NCI-H146 (cell line): ENCODE data around the gene CRIP3.

Experiments
- DNase-seq: peaks from one replicate; lab custom pipeline; 2025; lab: John Stamatoyannopoulos, UW

The CRIP3 gene

GRCh38 chr6:43273707-43274106 is 34.9 kb downstream of the CRIP3 start:
- DNase-seq, result no peak

DNA sequence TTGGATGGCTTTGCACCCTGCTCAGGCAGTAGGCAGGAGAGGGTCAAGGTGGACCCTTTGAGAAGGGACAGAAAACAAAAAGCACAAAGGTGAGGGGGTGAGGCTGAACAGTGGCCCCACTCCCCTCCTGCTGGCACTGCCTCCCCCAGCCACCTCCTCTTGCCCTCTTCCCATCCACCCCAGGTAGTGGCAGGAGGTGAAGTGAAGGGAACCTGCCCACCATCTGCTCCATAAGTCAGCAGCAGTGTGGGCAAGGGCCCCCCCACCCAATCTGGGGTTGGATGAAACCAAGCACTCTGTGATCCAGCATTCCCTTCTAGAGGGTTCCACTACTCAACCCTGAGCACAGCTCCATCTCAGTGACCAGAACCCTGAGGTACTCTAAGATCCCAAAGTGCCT is 36.7 kb downstream of the CRIP3 start:
- no peak for DNase-seq

DNA sequence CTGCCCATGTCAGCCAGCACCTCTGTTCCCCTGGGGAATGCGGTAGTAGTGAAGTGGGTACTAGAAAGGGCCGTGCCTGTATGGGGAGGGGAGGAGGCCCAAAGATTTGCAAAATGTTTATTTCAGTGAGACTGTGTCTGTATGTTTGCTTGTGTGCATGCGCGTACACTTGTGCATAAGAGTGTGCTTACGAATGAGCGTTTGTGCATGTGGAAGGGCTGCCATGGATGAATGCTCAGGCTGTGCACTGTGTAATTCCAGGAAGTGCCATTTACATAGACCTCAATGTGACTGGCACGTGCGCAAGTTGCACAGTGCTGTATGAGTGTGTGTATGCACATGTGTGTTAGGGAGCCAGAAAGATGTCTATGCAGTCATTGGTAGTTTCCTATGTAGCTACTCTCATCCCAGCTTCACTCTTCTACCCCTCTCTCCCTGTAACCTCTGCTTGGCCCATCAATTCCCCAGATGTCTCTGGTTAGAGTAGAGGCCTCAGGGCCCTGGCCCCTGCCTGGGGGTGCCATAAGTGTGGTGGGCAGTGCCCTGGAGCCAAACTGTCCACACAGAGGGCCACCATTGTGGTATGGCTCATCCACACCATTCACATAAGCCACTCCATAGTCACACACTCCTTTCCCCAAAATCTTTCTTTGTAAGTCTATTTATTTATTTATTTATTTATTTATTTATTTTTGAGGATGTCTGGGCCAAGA is 37.4 kb downstream of the CRIP3 start:
- no peak for DNase-seq

DNA sequence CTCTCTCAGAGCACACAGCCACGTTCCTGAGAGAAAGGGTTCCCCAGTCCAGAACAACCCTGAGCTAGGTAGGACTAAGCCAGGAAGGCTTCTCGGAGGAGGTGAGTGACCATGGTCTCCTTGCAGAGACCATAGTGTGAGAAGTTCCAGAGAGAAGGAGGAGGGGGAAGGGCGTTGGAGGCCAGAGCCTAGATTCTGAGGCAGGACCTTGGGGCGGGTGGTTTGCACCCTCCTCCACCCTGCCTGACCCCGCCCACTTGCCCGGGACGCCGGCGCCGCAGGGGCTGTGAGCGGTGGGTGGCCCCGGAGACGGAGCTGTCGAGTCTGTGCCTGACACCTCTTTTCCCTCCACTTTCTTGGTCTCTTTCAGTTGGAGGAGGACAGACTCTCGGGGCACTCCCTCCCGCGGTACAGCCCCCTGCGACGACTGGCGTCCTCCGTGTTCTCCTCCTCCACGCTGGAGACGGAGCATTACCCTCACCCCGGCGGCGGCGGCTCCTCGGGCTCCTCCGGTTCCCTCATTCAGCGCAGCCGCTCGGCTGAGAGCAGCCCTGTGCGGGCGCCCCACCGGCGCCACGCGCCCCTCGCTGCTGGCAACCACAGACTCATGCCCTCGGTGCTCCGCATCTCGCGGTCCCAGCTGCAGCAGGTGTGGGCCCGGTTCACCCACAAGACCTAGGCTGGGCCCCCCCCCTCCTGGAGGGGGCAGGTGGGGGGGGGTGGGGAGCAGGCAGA is 39.2 kb downstream of the CRIP3 start:
- DNase-seq, result no peak

- DNase-seq, result no peak
These were observed 39.8 kb downstream of the CRIP3 start for GRCh38 chr6:43268782-43269272.

- DNase-seq, result no peak
These were observed 40.3 kb downstream of the CRIP3 start for GRCh38 chr6:43268355-43268700.

DNA sequence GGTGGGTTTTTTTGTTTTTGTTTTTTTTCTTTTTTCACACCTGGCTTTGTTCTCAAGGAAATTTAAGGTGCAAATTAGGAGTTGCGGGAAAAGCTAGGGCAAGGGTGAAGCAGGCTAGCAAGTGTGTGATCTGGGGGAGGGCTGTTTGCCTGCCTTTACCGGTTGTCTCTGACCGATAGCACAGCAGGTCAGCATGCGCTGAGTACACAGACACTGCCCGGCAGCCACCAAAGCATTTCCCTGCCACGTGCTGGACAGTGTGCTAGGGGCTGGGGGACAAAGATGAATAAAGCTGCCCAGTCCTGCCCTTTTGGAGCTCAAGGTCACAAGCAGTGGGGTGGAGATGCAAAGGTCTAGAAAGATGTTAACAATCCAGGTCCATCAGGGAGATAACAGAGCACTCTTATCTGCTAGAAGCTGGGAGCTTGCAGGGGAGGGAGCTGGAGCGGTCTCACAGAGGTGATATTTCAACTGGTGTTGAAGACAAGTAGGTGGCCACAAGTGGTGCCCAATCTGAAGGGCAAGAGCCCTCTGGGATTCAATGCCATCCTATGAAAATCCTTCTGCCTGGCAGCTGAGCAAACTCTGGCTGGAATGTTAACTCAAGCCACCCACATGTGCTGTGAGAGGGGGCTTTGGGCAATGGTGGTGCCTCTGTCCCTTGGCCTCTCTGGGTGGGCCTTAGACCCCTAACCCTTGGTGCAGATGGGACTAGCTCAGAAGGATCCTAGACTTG is 40.8 kb downstream of the CRIP3 start:
- DNase-seq, result peak; percentile 79

DNA sequence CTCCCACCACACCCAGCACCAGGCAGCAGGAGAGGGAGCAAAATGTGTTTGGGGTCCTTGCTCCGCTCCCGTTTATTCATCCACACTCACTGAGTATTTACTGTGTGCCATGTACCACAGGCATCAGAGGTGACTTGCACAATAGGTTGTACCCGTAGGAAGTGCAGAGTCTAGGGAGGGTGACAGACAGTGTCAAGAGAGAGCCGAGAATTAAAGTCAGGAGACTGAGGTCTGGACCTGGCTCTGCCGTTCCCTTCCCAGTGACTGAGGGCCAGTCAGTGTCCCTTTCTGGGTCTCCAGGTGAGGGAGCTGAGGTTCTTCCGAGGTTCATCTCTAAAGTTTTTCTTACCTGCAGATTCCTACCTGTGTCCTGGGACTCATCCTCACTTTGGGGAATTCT is 43.1 kb downstream of the CRIP3 start:
- DNase-seq, result no peak

GRCh38 chr6:43264599-43265145 is 44.0 kb downstream of the CRIP3 start:
- DNase-seq, result no peak

DNA sequence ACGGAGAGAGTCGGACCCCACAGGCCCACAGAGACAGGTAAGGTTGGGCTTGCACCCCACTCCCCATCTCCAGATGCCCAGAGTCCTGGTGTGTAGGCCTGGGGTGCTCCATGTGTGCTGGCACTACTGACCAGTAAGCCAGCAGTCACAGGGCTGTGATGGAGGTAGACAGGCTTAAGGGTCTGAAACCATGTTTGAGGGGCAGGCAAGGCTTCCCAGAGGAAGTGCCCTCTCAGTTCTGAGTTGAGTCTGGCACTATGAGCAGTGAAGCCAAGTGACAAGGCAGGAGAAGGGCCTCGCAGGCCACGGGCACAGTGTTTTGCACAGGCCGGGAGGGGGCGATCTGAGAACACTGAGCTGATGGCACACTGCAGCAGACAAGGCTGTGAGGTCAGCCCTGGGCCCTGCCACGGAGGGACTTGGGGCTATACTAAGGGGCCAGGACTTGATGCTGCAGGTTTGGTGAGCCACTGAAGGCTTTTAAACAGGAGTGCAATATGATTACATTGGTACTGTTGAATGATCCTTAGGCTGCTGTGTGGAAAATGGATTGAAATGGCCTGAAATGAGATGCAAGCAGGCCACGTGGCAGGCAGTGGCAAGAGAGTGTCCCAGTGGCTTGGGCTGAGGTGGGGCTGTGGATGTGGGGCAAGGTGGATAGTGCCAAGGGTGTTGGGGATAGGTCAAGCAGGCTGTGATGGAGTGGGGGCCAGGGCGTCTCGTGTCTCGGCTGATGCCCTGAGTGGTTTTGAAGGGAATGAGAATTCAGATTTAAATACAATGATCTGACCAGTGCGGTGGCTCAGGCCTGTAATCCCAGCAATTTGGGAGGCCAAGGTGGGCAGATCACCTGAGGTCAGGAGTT is 45.1 kb downstream of the CRIP3 start:
- peak; percentile 62 for DNase-seq

DNA sequence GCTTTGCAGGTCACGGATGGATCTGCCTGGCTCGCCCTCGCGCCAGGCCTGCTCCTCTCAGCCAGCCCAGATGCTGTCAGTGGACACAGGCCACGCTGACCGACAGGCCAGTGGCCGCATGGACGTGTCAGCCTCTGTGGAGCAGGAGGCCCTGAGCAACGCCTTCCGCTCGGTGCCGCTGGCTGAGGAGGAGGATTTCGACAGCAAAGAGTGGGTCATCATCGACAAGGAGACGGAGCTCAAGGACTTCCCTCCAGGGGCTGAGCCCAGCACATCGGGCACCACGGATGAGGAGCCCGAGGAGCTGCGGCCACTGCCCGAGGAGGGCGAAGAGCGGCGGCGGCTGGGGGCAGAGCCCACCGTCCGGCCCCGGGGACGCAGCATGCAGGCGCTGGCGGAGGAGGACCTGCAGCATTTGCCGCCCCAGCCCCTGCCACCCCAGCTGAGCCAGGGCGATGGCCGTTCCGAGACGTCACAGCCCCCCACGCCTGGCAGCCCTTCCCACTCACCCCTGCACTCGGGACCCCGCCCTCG is 45.8 kb downstream of the CRIP3 start:
- DNase-seq, result no peak

DNA sequence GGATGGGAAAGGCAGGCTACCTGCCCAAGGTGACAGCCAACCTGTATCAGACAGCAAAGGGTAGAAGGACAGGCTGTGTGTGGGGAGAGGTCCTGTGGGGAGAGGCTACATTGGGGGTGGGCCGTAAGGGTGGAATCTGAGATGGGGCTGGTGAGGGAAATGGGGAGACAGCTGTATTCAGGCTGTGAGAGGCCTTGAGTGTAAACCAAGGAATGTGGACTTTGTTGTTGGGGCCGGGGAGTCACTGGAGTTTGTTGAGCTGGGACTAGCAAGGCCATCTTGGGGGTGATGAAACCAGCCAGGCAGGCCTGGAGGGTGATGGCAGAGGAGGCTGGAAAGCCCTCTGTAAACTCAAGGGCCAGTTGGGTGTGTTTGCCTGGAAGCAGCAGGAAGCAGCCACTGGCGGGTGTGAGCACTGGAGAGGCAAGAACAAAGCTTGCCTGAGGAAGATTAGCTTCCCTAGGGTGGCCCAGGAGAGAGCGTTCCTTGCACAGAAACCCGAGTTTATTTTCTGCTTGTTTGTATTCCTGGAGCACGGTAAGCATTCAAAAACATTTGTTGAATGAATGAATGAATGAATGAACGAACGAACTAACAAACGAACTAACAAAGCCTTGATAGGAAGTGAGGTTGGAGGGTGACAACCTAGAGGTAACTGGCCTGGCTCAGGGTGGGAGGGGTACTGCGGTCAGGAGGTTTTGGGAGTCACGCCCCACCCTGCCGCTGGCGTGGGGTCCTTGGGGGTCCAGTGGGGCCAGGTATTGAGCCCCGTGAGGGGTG is 46.4 kb downstream of the CRIP3 start:
- no peak for DNase-seq

- DNase-seq, result no peak
These were observed 47.4 kb downstream of the CRIP3 start for GRCh38 chr6:43261198-43261597.

GRCh38 chr6:43260791-43261190 is 47.8 kb downstream of the CRIP3 start:
- DNase-seq, result no peak

GRCh38 chr6:43258807-43259686 is 49.6 kb downstream of the CRIP3 start:
- no peak for DNase-seq

DNA sequence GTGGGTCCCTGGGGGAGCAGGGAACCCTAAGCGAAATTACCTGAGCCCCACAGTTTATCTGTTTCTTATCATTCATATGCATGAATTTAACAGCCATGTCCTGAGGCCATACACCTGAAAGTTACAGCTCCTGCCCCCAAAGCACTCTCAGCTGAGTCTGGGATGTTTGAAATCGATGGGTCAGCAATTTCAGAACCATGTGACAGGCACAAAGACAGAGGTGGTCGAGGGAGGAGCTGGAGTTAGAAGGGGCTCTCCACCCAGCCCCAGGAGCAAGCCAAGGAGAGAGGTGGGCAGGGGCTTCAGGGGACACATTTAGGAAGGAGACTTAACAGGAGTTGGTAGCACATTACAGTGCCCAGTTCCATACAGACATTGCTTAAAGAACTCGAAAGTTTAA is 50.4 kb downstream of the CRIP3 start:
- no peak for DNase-seq

GRCh38 chr6:43257367-43258145 is 51.1 kb downstream of the CRIP3 start:
- DNase-seq, result no peak

GRCh38 chr6:43256670-43257366 is 51.8 kb downstream of the CRIP3 start:
- DNase-seq, result no peak
